DMS 273 treated with DMSO at 0.1 percent for 48 hours (cell line): ENCODE measurements around the gene TDRD5.
"Not testable (repeated sequence)": the region's sequence is repeated elsewhere in the genome, so short reads cannot be mapped to it uniquely, and the experiment has no call there.

ENCODE experiments used
- DNase-seq: peaks from one replicate; lab custom pipeline; 2025; lab: John Stamatoyannopoulos, UW

Gene TDRD5

GRCh38 chr1:179601093-179601492 lies 9.5 kb downstream of the TDRD5 start:
- DNase-seq, result no peak

DNA sequence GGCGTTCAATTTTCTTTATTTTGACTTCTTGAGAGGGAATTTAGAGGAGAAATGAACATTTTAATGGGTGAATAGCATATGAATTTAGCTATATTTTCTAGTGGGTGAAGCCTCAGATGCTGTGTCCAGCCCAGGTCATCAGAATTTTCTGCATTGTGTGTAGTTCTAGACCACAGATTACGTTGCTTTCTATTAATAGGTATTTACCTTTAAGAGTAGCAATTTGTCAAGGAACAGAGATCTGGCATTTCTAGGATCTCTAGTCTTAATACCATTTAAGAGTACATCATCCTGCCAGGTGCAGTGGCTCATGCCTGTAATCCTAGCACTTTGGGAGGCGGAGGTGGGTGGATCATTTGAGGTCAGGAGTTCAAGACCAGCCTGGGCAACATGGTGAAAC lies 20.7 kb downstream of the TDRD5 start:
- no peak for DNase-seq

DNA sequence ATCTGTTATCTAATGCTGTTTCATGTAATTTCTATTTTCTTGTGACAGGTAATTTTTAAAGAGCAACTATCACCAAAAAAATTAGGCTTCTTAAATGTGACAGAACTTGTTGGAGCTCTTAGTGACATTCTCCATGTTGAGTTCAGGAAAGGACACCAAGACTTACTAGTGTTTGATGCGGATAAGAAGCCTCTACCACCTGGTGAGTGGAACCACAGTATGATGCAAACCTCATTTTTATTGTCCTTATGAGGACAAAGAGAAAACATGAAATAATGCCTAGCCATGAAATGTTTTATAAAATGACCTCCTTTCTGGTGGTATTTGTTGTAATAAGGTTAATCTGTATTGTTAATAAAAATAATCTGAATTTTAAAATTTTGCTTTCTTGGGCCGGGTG lies 39.1 kb downstream of the TDRD5 start:
- DNase-seq, result no peak

- DNase-seq, result no peak
Observed at GRCh38 chr1:179632868-179633267, 41.2 kb downstream of the TDRD5 start.

- no peak for DNase-seq
Observed at GRCh38 chr1:179637211-179637860, 45.7 kb downstream of the TDRD5 start.

GRCh38 chr1:179661018-179661417 lies 69.4 kb downstream of the TDRD5 start:
- no peak for DNase-seq

DNA sequence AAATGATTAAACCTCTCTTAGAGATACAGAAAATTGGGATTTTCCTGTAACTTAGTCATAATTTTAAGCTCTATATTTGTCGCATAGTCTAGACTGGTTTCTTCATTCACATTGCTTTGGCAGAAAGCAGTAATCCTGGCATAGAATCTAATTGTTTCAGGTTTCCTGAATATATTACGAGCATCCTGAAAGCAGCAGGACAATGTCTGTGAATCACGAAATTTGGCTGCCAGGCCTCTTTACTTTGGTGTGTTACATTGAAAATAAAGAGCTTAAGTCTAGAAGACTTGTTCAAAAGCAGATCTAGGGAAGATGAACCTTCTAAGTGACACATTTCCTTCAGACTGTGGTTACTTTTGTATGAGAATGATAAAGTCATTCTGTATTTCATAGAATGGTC lies 72.2 kb downstream of the TDRD5 start:
- DNase-seq, result no peak

GRCh38 chr1:179677882-179678281 lies 86.2 kb downstream of the TDRD5 start:
- DNase-seq, result no peak

DNA sequence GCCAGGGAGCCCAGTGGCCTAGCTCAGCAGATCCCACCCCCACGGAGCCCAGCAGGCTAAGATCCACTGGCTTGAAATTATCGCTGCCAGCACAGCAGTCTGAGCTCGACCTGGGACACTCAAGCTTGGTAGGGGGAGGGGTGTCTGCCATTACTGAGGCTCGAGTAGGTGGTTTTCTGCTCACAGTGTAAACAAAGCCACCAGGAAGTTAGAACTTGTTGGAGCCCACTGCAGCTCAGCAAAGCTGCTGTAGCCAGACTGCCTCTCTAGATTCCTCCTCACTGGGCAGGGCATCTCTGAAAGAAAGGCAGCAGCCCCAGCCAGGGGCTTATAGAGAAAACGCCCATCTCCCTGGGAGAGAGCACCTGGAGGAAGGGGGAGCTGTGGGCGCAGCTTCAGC lies 102.9 kb downstream of the TDRD5 start:
- not testable (repeated sequence) for DNase-seq

- no peak for DNase-seq
Observed at GRCh38 chr1:179702946-179703539, 111.4 kb downstream of the TDRD5 start.

- DNase-seq, result no peak
Observed at GRCh38 chr1:179706339-179706941, 114.8 kb downstream of the TDRD5 start.

DNA sequence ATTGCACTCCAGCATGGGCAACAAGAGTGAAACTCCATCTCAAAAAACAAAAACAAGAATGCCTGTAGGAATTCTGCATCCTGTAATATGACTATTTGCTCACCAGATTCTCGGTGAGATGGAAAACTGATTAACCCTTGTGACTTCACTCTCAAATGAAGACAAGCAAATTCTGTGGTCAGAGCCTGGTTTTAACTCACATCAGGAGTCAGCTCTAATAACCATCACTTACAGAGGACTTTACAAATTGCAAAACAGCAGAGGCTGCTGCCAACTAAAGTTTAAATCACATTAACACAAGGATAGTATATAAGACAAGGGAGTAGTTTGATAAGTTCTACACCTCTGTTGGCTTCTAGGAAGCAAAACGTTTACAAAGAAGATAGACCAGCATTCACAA lies 115.8 kb downstream of the TDRD5 start:
- DNase-seq, result no peak

DNA sequence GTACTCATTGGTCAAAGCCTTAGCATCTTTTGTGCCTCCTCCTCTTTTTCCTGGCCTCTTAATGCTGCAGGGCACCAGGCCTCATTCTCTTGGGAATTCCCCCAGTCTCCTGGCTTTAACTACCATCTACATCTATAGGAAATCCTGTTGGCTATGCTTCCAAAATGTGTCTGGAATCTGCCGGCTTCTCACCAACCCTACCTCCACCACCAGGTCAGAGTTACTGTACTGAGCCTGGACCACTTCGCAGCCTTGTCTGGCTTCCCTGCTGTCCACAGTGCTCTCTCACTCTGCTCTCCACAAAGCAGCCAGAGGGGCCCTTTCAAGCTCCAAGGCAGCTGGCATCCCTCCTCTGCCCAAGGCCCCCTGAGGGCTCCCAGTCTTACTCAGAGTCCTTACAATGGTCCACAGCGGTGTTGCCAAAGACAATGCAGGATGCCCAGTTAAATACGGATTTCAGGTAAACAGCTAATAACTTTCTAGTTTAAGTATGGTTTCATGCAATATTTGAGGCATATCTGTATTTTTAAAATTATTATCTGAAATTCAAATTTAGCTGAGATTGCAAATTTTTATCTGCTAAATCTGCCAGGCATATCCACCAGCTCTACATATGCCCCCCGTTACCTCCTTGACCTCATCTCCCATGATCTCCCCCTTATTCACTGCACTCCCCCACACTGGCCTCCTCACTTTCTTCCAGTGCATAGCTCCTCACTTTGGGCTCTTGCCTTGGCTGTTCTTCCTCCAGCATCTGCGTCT lies 117.0 kb downstream of the TDRD5 start:
- DNase-seq, result no peak

GRCh38 chr1:179709841-179710329 lies 118.3 kb downstream of the TDRD5 start:
- peak; percentile 21 for DNase-seq

GRCh38 chr1:179714159-179714558 lies 122.5 kb downstream of the TDRD5 start:
- no peak for DNase-seq

- no peak for DNase-seq
Observed at GRCh38 chr1:179714623-179715022, 123.0 kb downstream of the TDRD5 start.

GRCh38 chr1:179719272-179719671 lies 127.6 kb downstream of the TDRD5 start:
- no peak for DNase-seq

DNA sequence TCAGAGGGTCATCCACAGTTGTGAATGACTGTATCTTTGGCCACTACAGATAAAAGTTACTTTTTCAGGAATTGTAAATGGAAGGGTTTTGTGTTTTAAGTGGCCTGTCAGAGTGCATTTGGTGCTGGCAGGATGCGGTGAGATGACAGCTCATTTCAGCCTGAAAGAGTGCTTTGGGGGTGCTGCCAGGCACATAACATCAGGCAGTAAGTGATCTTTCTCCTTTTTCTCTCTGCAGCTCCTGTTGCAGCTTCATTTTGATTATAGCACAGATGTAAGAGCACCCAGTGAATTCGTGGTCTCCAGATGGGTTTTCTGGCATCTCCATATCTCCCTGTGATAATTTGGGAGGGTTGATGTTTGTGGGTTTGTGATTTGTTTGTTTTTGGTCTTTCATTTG lies 136.6 kb downstream of the TDRD5 start:
- DNase-seq, result no peak

GRCh38 chr1:179729881-179730280 lies 138.2 kb downstream of the TDRD5 start:
- no peak for DNase-seq

DNA sequence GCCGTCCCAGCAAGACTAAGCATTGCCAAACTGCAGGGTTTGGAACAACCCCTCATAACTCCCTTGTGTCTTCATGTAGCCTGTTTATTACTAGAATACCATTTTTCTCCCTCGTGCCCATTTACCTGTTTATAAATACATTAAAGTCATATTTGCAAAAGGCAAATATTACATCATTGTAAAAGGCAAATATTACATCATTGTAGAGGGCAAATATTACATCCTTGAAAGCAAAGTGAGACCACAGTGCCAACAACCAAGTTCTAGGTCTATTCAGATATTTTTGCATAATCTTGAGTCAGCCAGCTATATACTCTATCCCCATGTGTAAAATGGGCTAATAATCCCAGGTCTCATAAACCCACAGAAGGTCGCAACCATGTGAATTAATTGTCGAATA lies 140.0 kb downstream of the TDRD5 start:
- no peak for DNase-seq
